PC-3 (cell line): ENCODE data around the gene TOMM7. TPM values are rescaled to one million over a fixed set of nuclear protein-coding genes. Genes with fewer than 3 reads are reported as not detected.

ENCODE experiments used
- ATAC-seq: fragments of 200-7000 bp; cut with Tn5 transposase; 2 replicates; pipeline ENCODE4 v1.9.1; 2020; ENCODE audit warnings: mild to moderate bottlenecking, moderate library complexity
- BruUV-seq: library from RNA; stranded (reverse); fragments of 400-500 nt; replicated peaks from 2 replicates; lab custom pipeline; 2021; lab: Mats Ljungman, UMichigan
- CTCF ChIA-PET: fragments of 300-600 bp; sonication (Branson Sonifier 250); formaldehyde crosslinking; loops from one replicate; lab custom pipeline; 2022; ENCODE audit warnings: antibody characterized with exemption; lab: Charles Lee
- POLR2A ChIA-PET: fragments of 300-600 bp; sonication (Branson Sonifier 250); formaldehyde crosslinking; loops from one replicate; lab custom pipeline; 2022; ENCODE audit warnings: antibody characterized with exemption; ENCODE audit not compliant: unreplicated experiment; lab: Charles Lee
- DNase-seq: peaks from one replicate; pipeline ENCODE4 v3.0.0-alpha.2; 2015
- H2AFZ ChIP-seq: fragments of 300-600 bp; sonication (generic); 2 replicates; pipeline ENCODE4 v1.6.0; 2016; ENCODE audit warnings: antibody characterized with exemption, low read length
- H3F3A ChIP-seq: fragments of 300-600 bp; sonication (generic); one replicate; pipeline ENCODE4 v1.6.0; 2017; ENCODE audit warnings: antibody characterized with exemption, low read length, control low read depth, mild to moderate bottlenecking; ENCODE audit not compliant: unreplicated experiment
- H3K27ac ChIP-seq: fragments of 300-600 bp; sonication (generic); 2 replicates; pipeline ENCODE4 v1.5.1; 2016; ENCODE audit warnings: mild to moderate bottlenecking, low read length
- H3K27me3 ChIP-seq: fragments of 300-600 bp; sonication (generic); 2 replicates; pipeline ENCODE4 v1.6.1; 2016; ENCODE audit warnings: low read length, mixed read lengths
- H3K36me3 ChIP-seq: fragments of 300-600 bp; sonication (generic); 2 replicates; pipeline ENCODE4 v1.6.1; 2016; ENCODE audit warnings: low read depth, mixed run types, low read length, mixed read lengths
- H3K4me1 ChIP-seq: fragments of 300-600 bp; sonication (generic); 2 replicates; pipeline ENCODE4 v1.5.1; 2016; ENCODE audit warnings: low read length; ENCODE audit not compliant: insufficient read depth
- H3K4me2 ChIP-seq: fragments of 300-600 bp; sonication (generic); 2 replicates; pipeline ENCODE4 v1.6.0; 2016; ENCODE audit warnings: low read length
- H3K4me3 ChIP-seq: fragments of 300-600 bp; sonication (generic); 2 replicates; pipeline ENCODE4 v1.5.1; 2016; ENCODE audit warnings: mild to moderate bottlenecking, low read length, mixed read lengths
- H3K79me2 ChIP-seq: fragments of 300-600 bp; sonication (generic); 2 replicates; pipeline ENCODE4 v1.6.1; 2017; ENCODE audit warnings: low read length, mixed read lengths
- H3K9ac ChIP-seq: fragments of 300-600 bp; sonication (generic); 2 replicates; pipeline ENCODE4 v1.6.0; 2016; ENCODE audit warnings: mild to moderate bottlenecking, low read length
- H3K9me2 ChIP-seq: fragments of 300-600 bp; sonication (generic); replicated peaks from 2 replicates; pipeline ENCODE4 v1.6.1; 2016; ENCODE audit warnings: mixed run types, low read length, mixed read lengths
- H3K9me3 ChIP-seq: fragments of 300-600 bp; sonication (generic); 2 replicates; pipeline ENCODE4 v1.6.1; 2016; ENCODE audit warnings: low read length, mixed read lengths
- H4K20me1 ChIP-seq: fragments of 300-600 bp; sonication (generic); 2 replicates; pipeline ENCODE4 v1.6.1; 2016; ENCODE audit warnings: low read length, mixed read lengths
- CTCF ChIP-seq: fragments of 300-600 bp; sonication (generic); conservative IDR thresholded peaks from 2 replicates; pipeline ENCODE4 v1.5.1; 2017; ENCODE audit warnings: antibody characterized with exemption, low read depth, mild to moderate bottlenecking, low read length
- EZH2 ChIP-seq: fragments of 300-600 bp; sonication (generic); IDR thresholded peaks from one replicate; pipeline ENCODE4 v1.6.1; 2017; ENCODE audit warnings: antibody characterized with exemption, mild to moderate bottlenecking, low read length; ENCODE audit not compliant: unreplicated experiment
- EZH2phosphoT487 ChIP-seq: fragments of 300-600 bp; sonication (generic); IDR thresholded peaks from 2 replicates; pipeline ENCODE4 v1.6.1; 2018; ENCODE audit warnings: mild to moderate bottlenecking, antibody characterized with exemption, low read length, borderline replicate concordance
- intact Hi-C: fragments of 100-400 bp; cut with micrococcal nuclease; formaldehyde crosslinking; loops from 2 replicates; pipeline ENCODE4 v1.9.0; 2023
- total RNA-seq: library from RNA; depleted of rRNA; stranded (reverse); fragments of >200 nt; gene quantifications from 2 replicates; pipeline ENCODE4 v1.2.3, GENCODE V29; 2014

TOMM7 gene
- total RNA-seq, 1 experiment from 2014 or later, result 151 TPM

GRCh38 chr7:22811746-22812280 is 10.8 kb downstream of the TOMM7 start:
- H3F3A ChIP-seq, result peaks cover 3% of the 10 kb centered on the region
- H3K36me3 ChIP-seq, result peaks cover 22% of the 10 kb centered on the region
- H3K4me2 ChIP-seq, result no peak overlapping the region
- H3K4me3 ChIP-seq, result no peak overlapping the region
- H4K20me1 ChIP-seq, result no peaks in the 10 kb centered on the region; the same call in 1 of the 2 replicates
- CTCF ChIA-PET, result no interaction called here
- BruUV-seq, result no TSS peak
- peaks cover 10% of the 10 kb centered on the region for H3K79me2 ChIP-seq
- no peaks in the 10 kb centered on the region for H3K9me2 ChIP-seq
- no peaks in the 10 kb centered on the region for H3K9me3 ChIP-seq
- intact Hi-C loops, result no loop called here
- H3K27ac ChIP-seq, result no peak overlapping the region
- no peaks in the 10 kb centered on the region for H3K27me3 ChIP-seq
- no peak overlapping the region for H3K9ac ChIP-seq
- H2AFZ ChIP-seq, result no peak overlapping the region
- peaks cover 14% of the 10 kb centered on the region for H3K4me1 ChIP-seq
- no peak for TF ChIP-seq CTCF
- no peak for TF ChIP-seq EZH2phosphoT487
- no peak for TF ChIP-seq EZH2
- POLR2A ChIA-PET, result no interaction called here
- ATAC-seq (no peak), DNase-seq (no peak)

GRCh38 chr7:22810843-22811242 is 11.8 kb downstream of the TOMM7 start:
- TF ChIP-seq EZH2, result no peak
- no peak for TF ChIP-seq EZH2phosphoT487
- no peak for TF ChIP-seq CTCF
- DNase-seq, result no peak
- no TSS peak for BruUV-seq
- H3K4me3 ChIP-seq, result no peak overlapping the region
- H3K36me3 ChIP-seq, result peaks cover 21% of the 10 kb centered on the region
- peaks cover 14% of the 10 kb centered on the region for H3K4me1 ChIP-seq
- no peak overlapping the region for H3K27ac ChIP-seq
- intact Hi-C loops, result no loop called here
- no peak for ATAC-seq
- H3K9ac ChIP-seq, result no peak overlapping the region
- no peaks in the 10 kb centered on the region; the same call in 1 of the 2 replicates for H4K20me1 ChIP-seq
- H3F3A ChIP-seq, result peaks cover 3% of the 10 kb centered on the region
- H3K4me2 ChIP-seq, result no peak overlapping the region
- no peaks in the 10 kb centered on the region for H3K9me3 ChIP-seq
- H3K27me3 ChIP-seq, result no peaks in the 10 kb centered on the region
- POLR2A ChIA-PET, result interaction anchor here (0.5 kb wide), 1 partner anchor 94 kb away, joined by 3 read pairs; no protein-coding TSS in a partner anchor
- CTCF ChIA-PET, result no interaction called here
- no peak overlapping the region for H2AFZ ChIP-seq
- H3K9me2 ChIP-seq, result no peaks in the 10 kb centered on the region
- H3K79me2 ChIP-seq, result peaks cover 10% of the 10 kb centered on the region

- peaks cover 3% of the 10 kb centered on the region for H3F3A ChIP-seq
- no peak overlapping the region for H2AFZ ChIP-seq
- intact Hi-C loops, result no loop called here
- no peak overlapping the region for H3K9ac ChIP-seq
- ATAC-seq (no peak), DNase-seq (no peak)
- no TSS peak for BruUV-seq
- no peaks in the 10 kb centered on the region for H3K27me3 ChIP-seq
- no peak overlapping the region for H3K4me2 ChIP-seq
- H4K20me1 ChIP-seq, result no peaks in the 10 kb centered on the region; the same call in 1 of the 2 replicates
- H3K4me1 ChIP-seq, result peaks cover 7% of the 10 kb centered on the region
- H3K9me3 ChIP-seq, result no peaks in the 10 kb centered on the region
- H3K79me2 ChIP-seq, result peaks cover 10% of the 10 kb centered on the region
- H3K4me3 ChIP-seq, result no peak overlapping the region
- TF ChIP-seq EZH2phosphoT487 (no peak), EZH2 (no peak), CTCF (no peak)
- no peak overlapping the region for H3K27ac ChIP-seq
- peaks cover 21% of the 10 kb centered on the region for H3K36me3 ChIP-seq
- CTCF ChIA-PET, result no interaction called here
- POLR2A ChIA-PET, result interaction anchor here (0.5 kb wide), 1 partner anchor 93 kb away, joined by 3 read pairs; no protein-coding TSS in a partner anchor
- no peaks in the 10 kb centered on the region for H3K9me2 ChIP-seq
Observed at GRCh38 chr7:22809902-22810642, 12.6 kb downstream of the TOMM7 start.
